Endothelial cell of umbilical vein (primary cell): ENCODE results near the gene PPP1R7. TPM values are rescaled to one million over a fixed set of nuclear protein-coding genes. Genes with fewer than 3 reads are reported as not detected.

Source experiments
- BruUV-seq: library from RNA; stranded (reverse); fragments of 400-500 nt; replicated peaks from 2 replicates; lab custom pipeline; 2021; lab: Mats Ljungman, UMichigan
- CTCF ChIA-PET: fragments of 300-600, 350-600 bp; sonication (Branson Sonifier 250); formaldehyde crosslinking; loops from one replicate; lab custom pipeline; 2021; ENCODE audit warnings: antibody characterized with exemption, inconsistent platforms; lab: Charles Lee
- POLR2A ChIA-PET: fragments of 300-600, 350-600 bp; sonication (Branson Sonifier 250); formaldehyde crosslinking; loops from one replicate; lab custom pipeline; 2021; ENCODE audit warnings: antibody characterized with exemption, inconsistent platforms; lab: Charles Lee
- DNase-seq: peaks from one replicate; pipeline ENCODE4 v3.0.0-alpha.2; 2011; ENCODE audit warnings: low read depth, low spot score
- FAIRE-seq: peaks from 2 replicates; lab custom pipeline; 2011; peaks lifted over from hg19 to GRCh38; lab: Jason Lieb, UNC
- H2AFZ ChIP-seq: 2 replicates; pipeline ENCODE4 v1.6.0; 2012; ENCODE audit warnings: low read depth, low read length, control low read depth, inconsistent platforms
- H3K27ac ChIP-seq: 2 replicates; pipeline ENCODE4 v1.5.1; 2011; ENCODE audit warnings: low read depth, mild to moderate bottlenecking, control low read depth, low read length, moderate library complexity; ENCODE audit not compliant: insufficient read depth
- H3K27me3 ChIP-seq, 2 experiments: 2 replicates each; pipeline versions ENCODE4 v1.6.0 to v1.6.1; 2011; ENCODE audit warnings: low read length in 2 of 2, mixed read lengths in 1 of 2; ENCODE audit not compliant: control insufficient read depth in 2 of 2, insufficient read depth in 2 of 2
- H3K36me3 ChIP-seq, 2 experiments: 2 replicates in 1 of 2; 3 replicates in 1 of 2; pipeline ENCODE4 v1.5.1; 2011; ENCODE audit warnings: low read length in 2 of 2, mild to moderate bottlenecking in 1 of 2, moderate library complexity in 1 of 2; ENCODE audit not compliant: control insufficient read depth in 2 of 2, insufficient read depth in 2 of 2; ENCODE audit errors: extremely low read depth in 1 of 2
- H3K4me1 ChIP-seq: 3 replicates; pipeline ENCODE4 v1.5.1; 2011; ENCODE audit warnings: mild to moderate bottlenecking, low read length; ENCODE audit not compliant: control insufficient read depth, insufficient read depth; ENCODE audit errors: extremely low read depth
- H3K4me2 ChIP-seq: 2 replicates; pipeline ENCODE4 v1.6.1; 2011; ENCODE audit warnings: low read length, control low read depth, mixed read lengths; ENCODE audit not compliant: insufficient read depth
- H3K4me3 ChIP-seq, 3 experiments: fragments of 200-600 bp in 1 of 3; sonication (generic), shearing (Covaris generic) in 1 of 3; replicated peaks in 1 of 3; 2 replicates each; pipeline ENCODE4 v1.5.1; 2011 to 2016; ENCODE audit warnings: control low read depth in 3 of 3, low read length in 3 of 3, mild to moderate bottlenecking in 2 of 3, inconsistent platforms in 1 of 3, low read depth in 1 of 3, moderate library complexity in 1 of 3; ENCODE audit not compliant: insufficient read depth in 1 of 3
- H3K79me2 ChIP-seq: 2 replicates; pipeline ENCODE4 v1.6.0; 2012; ENCODE audit warnings: low read length, inconsistent platforms; ENCODE audit not compliant: control insufficient read depth, insufficient read depth
- H3K9ac ChIP-seq: replicated peaks from 2 replicates; pipeline ENCODE3; 2011; ENCODE audit warnings: low read length, control low read depth; ENCODE audit not compliant: insufficient read depth; ENCODE audit errors: extremely low read depth
- H3K9me1 ChIP-seq: replicated peaks from 3 replicates; pipeline ENCODE4 v1.6.0; 2011; ENCODE audit warnings: mild to moderate bottlenecking, low read length; ENCODE audit not compliant: control insufficient read depth, insufficient read depth; ENCODE audit errors: extremely low read depth
- H3K9me3 ChIP-seq: replicated peaks from 2 replicates; pipeline ENCODE4 v1.5.1; 2012; ENCODE audit warnings: low read length, inconsistent platforms; ENCODE audit not compliant: control insufficient read depth, insufficient read depth
- H4K20me1 ChIP-seq: replicated peaks from 2 replicates; pipeline ENCODE3; 2011; ENCODE audit warnings: mild to moderate bottlenecking, low read length; ENCODE audit not compliant: control insufficient read depth, insufficient read depth; ENCODE audit errors: extremely low read depth
- CTCF ChIP-seq, 2 donors: IDR thresholded peaks; 1 replicate in 1 of 2; 2 replicates in 1 of 2; pipeline ENCODE4 v1.5.1; 2011; ENCODE audit warnings: low read length in 2 of 2, mild to moderate bottlenecking in 2 of 2, moderate library complexity in 2 of 2, control low read depth in 1 of 2, inconsistent platforms in 1 of 2, low read depth in 1 of 2; ENCODE audit not compliant: insufficient read depth in 1 of 2; ENCODE audit errors: extremely low read depth in 1 of 2
- EZH2 ChIP-seq: IDR thresholded peaks from 2 replicates; pipeline ENCODE4 v1.6.1; 2012; ENCODE audit warnings: borderline replicate concordance, low read depth, mild to moderate bottlenecking, moderate library complexity, low read length, inconsistent platforms; ENCODE audit not compliant: severe bottlenecking
- FOS ChIP-seq: IDR thresholded peaks from 2 replicates; pipeline ENCODE4 v1.6.1; 2011; ENCODE audit warnings: mild to moderate bottlenecking, low read length, moderate library complexity, borderline replicate concordance; ENCODE audit not compliant: insufficient read depth
- GATA2 ChIP-seq: IDR thresholded peaks from 2 replicates; pipeline ENCODE4 v1.7.0; 2011; ENCODE audit warnings: low read depth, mild to moderate bottlenecking, moderate library complexity, mixed read lengths, low read length; ENCODE audit not compliant: insufficient read length, insufficient read depth
- JUN ChIP-seq: IDR thresholded peaks from 2 replicates; pipeline ENCODE4 v1.6.1; 2011; ENCODE audit warnings: borderline replicate concordance, low read depth; ENCODE audit not compliant: insufficient read length, insufficient read depth
- MAX ChIP-seq: IDR thresholded peaks from 2 replicates; pipeline ENCODE4 v1.6.1; 2011; ENCODE audit not compliant: insufficient read depth, insufficient read length
- MYC ChIP-seq: IDR thresholded peaks from one replicate; pipeline ENCODE4 v1.6.1; 2011; ENCODE audit warnings: mild to moderate bottlenecking, low read depth, low read length
- POLR2A ChIP-seq: IDR thresholded peaks from 2 replicates; pipeline ENCODE4 v1.6.1; 2012; ENCODE audit warnings: low read depth, mild to moderate bottlenecking, control low read depth, low read length
- POLR2AphosphoS5 ChIP-seq: IDR thresholded peaks from 2 replicates; pipeline ENCODE4 v1.6.1; 2012; ENCODE audit warnings: low read depth, mild to moderate bottlenecking, control low read depth, low read length, moderate library complexity; ENCODE audit not compliant: insufficient read depth
- dilution Hi-C: fragments of 300-500 bp; cut with MboI; formaldehyde crosslinking; loops from one replicate; pipeline ENCODE4 v1.15.0; 2019; ENCODE audit warnings: low sequenced_read_pairs; ENCODE audit not compliant: extremely low pct_ligation_motif_present
- intact Hi-C: fragments of 100-400 bp; cut with micrococcal nuclease; formaldehyde crosslinking; loops from one replicate; pipeline ENCODE4 v1.10.0; 2022
- polyA plus RNA-seq, 4 experiments: library from polyadenylated mRNA; depleted of rRNA in 3 of 4; stranded (reverse) in 3 of 4; unstranded in 1 of 4; fragments of >200 nt; gene quantifications; 2 replicates each; pipeline versions ENCODE4 v1.2.1 to v1.2.3, GENCODE V29; 2011 to 2012; ENCODE audit warnings: missing spikeins in 1 of 4
- total RNA-seq: library from RNA; stranded (reverse); gene quantifications from 2 replicates; pipeline ENCODE4 v1.2.3, GENCODE V29; 2021

The PPP1R7 gene
- total and polyA plus RNA-seq, 2 donors (not counting 3 experiments of a cell fraction or from before 2014, with no cell fraction given): 30.3 to 60.8 TPM

- no peaks in the 10 kb centered on the region for H3K9me1 ChIP-seq
- H3K4me3 ChIP-seq: no peak overlapping the region
- BruUV-seq: no TSS peak
- POLR2A ChIA-PET: no interaction called here
- CTCF ChIA-PET: no interaction called here
- H3K27me3 ChIP-seq: no peaks in the 10 kb centered on the region
- no peaks in the 10 kb centered on the region for H3K36me3 ChIP-seq
- no peak for DNase-seq
- no peak overlapping the region for H3K4me2 ChIP-seq
- H3K27ac ChIP-seq: no peak overlapping the region
- no peaks in the 10 kb centered on the region for H3K79me2 ChIP-seq
- no peaks in the 10 kb centered on the region for H4K20me1 ChIP-seq
- no peak overlapping the region for H3K9ac ChIP-seq
- H2AFZ ChIP-seq: no peak overlapping the region
- no peaks in the 10 kb centered on the region for H3K4me1 ChIP-seq
- intact Hi-C loops: no loop called here
- TF ChIP-seq GATA2 (no peak), MAX (no peak), CTCF (IDR thresholded peaks at IDR 0.05; ENCODE audit: extremely low read depth in 1 of 2, insufficient read depth in 1 of 2, low read depth in 1 of 2, low read length in 2 of 2) (no peak), EZH2 (no peak), JUN (no peak), FOS (no peak), MYC (no peak), POLR2AphosphoS5 (no peak), POLR2A (no peak)
- no peaks in the 10 kb centered on the region for H3K9me3 ChIP-seq
- dilution Hi-C loops: no loop called here
- no peak for FAIRE-seq
Measured at GRCh38 chr2:241115361-241115760, 34.9 kb upstream of the PPP1R7 start.
